ELF-1 (cell line): ENCODE results near the gene NIPAL3.

Experiments used
- DNase-seq: peaks from one replicate; pipeline ENCODE4 v3.0.0-alpha.2; 2016; ENCODE audit warnings: low read depth, low spot score

Gene NIPAL3

DNA sequence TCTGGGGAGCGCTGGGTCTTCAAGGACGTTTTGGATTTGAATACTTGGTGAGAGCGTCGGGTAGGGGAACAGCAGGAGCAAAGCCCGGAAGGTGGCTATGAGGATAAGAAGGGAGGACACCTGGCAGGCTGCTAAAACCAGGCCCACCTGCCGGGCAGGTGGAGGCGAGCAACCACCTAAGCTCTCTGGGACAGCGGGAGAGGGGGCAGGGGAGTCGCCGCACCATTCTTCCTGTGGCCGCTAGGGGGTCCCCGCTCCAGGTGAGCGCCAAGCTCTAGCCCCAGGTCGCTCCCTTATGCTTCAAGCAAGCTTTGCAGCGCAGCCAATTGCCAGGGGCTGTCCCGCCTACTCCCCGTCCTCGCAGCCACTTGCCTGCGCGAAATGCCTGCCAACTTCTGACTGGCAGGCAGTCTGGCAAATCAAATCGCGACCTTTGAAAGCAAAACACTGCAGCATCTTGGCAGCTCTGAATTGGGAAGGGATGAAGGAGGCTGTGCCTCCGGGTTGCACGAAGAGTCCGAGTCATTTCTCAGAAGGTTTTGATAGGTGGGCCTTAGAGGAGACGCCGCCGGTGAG is at the start of gene NIPAL3:
Gene NIPAL3, plus strand, starts transcription at position 469 of the 576 bp plus-strand sequence. CDS start 3,746 bp downstream, outside the sequence.
- DNase-seq: peak; percentile 99

DNA sequence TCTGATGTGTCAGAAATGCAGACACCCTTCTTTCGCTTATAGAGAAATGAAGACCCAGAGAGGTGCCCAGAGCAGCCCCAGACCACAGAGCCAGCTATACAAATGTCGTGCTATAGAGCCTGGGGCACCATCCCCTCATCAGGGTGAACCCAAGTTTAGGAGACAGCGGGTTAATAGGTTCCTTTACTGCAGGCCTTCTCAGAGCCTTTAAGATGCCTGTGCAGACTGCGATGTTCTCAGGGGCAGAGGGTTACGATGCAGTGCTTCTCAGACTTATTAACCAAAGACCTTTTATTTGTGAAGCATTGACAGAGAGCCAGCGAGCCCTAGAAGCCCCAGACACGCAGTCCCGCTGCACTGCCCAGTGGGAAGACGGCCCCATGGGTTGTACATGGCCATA is 48.9 kb upstream of the NIPAL3 start:
- no peak for DNase-seq

DNA sequence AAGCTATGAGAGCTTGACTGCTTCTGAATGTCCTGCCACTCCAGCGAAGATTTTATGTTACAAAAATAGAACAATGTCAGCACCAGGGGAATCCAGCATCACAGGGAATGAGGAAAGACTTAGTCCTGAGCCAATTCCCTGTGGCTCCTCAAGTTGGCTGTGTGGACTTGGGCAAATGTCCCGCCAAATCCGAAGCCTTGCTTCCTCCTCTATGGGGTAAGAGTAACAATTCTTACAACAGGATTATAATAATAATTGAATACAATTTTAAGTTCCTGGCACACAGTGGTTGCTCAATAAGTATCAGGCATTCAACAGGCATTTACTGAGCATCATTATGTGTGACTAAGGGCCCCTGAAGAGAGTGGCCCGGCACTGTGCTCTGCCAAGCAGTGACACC is 46.4 kb upstream of the NIPAL3 start:
- no peak for DNase-seq

DNA sequence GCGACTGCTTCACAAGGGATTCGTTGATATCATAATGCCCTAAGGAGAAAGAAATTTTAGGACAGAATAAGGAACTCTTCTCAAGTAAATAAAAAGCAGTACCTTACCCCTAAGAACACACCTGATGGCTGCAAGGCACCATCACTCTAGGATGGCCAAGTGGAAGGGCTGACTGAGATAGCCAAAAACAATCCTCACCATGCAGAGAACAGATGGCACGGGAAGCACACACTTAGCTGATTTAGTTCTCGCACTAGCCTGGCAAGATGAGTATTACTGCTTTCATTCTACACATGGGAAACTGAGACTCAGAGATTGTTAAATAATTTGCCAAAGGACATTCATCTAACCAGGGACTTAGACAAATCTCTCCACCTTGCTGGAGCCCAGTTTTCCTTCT is 45.8 kb upstream of the NIPAL3 start:
- no peak for DNase-seq

DNA sequence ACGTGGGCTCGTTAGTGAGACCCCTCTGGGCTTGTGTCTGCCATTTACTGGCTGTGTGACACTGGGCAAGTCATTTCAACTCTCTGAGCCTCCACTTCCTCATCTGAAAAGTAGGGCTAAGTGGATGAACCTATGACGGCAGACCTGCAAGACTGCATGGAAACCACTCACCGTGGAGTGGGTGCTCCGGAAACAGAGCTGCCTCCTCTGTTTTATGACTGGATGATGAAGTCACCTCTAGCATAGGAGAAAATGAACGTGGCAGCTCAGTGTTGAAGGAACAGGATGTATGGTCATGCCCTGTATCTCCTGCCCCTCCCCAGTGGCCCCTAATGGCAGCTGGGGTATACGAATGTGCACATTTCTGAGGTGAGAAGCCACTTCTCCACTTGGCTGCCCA is 42.6 kb upstream of the NIPAL3 start:
- DNase-seq: no peak

DNA sequence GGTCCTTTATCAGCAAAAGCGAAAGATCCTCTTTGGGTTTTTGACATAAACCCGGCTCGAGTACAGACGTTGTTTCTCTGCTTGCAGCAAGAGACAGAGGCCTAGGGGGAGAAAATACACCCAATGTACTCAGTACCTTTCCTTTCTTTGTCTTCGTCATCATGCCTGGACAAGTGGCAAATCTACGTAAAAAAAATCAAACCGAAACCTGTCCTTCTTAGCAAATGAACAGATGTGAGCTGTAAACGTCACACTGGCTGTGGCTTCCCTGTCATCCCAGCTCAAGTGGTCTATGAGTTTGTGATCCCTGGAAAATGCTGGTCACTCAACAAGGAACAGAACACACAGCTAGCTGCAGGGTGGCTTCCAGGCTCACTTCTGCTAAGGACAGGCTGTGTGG is 41.9 kb upstream of the NIPAL3 start:
- DNase-seq: no peak

DNA sequence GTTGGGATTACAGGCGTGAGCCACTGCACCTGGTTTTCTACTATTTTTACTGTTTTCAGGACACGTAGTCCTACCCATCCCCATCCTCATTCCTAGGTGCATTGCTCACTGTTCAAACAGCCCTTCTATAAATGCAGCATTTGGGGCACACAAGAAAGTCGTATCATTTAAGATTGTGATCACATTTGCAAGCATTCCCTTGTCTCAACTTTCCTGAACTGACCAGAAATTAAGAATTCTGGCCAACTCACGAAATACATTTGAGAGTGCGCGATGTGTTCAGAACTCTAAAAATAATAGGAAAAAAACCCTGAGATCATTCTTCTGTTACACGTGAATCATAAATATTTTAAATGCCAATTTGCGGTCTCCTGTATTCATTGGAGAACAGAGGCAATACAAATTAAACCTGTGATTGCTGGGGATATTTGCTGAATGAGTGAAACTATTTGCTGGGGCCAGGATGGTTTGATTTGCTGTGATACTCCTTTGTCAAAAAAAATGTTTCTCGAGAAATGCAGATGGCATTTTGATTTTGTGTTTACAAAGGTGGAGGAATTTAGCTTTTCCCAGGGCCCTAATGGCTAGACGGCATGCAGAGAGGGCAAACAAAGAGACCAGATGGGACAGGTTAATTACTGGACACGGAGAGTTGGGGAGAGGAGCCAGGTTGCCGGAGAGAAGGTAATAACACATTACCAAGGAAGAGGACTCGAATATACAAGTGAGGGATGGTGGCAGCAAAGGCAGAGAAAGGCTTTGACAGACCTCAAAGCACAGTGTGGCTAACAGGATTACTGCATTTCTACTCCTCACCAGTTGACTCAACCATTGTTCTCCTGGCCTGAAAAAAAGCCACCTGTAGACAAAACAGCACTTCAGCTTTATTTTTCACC is 40.5 kb upstream of the NIPAL3 start:
- DNase-seq: peak; percentile 58

DNA sequence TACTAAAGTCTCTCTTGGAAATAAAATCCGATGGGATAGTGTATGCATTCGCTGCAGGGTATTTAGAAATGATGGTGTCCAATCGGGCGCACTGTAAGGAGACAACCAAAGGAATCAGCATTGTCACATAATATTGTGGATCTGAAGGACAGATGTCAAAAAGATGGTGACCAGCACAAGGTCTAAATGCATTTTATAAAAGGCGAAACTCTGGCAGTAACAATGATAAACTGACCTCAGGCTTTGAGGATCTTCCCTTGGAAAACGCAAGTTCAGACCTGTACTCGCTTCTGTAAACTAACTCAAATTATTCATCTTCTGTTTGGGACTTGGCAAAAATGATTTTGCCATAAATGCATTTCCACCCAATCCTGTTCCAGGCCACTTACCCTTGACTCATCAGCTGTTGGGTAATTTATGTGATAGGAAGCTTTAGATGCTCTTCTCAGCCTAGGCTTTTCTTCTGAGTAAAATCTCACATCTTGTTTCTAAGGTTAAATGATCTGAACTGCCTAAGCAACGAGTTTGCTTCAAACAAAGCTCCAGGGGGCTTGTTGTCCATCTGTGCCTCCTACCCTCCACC is 35.8 kb upstream of the NIPAL3 start:
- no peak for DNase-seq

DNA sequence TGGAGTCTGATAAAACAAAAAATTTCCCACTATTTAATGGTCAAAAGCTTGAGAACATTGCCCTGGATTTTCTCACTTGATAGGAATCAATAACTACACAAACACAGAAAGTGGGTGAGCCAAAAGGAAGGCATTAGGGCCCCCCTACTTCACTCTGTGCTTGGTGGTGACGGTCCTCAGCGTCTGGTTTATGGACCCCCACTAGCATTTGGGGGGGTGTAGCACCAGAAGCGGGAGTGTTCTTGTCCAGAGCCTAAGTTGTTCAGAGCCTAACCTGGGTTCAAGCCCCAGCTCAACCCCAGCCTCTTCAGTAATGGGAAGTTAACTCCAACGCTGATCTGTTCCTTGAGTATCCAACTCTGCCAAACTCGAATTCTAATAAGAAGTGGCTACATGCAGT is 35.1 kb upstream of the NIPAL3 start:
- DNase-seq: no peak

DNA sequence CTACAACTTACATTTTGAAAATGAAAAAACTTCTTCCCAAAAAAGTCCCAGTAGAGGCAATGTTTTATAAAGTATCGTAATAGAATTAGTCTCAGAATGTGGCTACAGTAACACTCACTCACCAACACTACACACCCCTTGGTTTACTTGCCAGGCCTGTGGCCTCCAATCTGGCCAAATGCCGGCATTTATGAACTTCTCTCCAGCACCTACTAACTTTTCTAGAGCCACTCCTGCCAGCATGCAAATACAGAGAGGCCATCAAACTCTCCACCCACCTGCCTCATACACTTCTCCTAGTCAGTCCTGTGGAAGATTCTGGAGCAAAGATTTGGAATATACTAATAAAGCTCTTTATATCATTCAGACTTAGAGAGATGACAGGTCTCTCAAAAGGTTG is 34.3 kb upstream of the NIPAL3 start:
- no peak for DNase-seq

DNA sequence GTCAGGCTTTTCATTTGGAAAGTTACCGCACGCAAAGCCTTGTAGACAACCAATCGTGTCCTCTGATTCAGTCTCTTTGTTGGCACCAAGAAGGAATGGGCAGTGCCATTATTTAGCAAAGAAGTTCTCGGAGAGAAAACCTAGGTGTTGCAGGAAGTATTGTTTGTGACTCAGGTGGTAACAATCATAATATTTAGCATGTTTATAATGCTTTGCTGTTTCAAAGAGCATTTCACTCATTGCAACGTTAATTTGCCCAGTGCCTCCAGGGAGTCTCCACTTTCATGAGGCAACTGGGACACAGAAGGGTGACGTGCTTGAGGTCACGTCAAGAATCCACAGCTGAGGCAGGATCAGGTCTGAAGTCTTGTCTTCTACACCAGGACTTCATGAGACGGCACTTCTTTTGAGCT is 33.4 kb upstream of the NIPAL3 start:
- no peak for DNase-seq

DNA sequence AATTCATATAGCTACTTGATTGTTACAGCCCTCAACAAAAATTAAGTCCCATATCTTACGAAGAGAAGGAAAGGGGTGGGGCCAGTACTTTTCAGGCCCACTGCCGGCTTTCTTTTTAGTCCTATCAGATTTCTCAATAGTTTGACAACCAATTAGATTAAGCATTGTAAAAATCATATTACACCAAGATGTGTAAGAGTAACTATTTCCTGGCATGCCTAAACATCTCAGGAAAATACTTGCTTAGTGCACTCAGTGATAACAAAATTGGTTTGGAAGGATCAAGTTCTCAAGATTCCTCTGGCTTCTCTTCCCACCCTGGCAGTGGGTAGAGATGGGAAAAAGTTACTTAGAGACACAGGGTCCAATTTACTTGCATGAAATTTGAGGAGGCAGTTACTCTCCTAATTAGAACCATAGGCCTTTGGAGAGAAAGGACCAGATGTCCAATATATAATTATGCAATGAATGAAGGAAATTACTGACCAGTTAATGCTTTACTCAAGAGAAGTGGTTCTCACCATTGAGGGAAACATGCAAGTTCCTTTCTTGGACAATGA is 32.1 kb upstream of the NIPAL3 start:
- DNase-seq: no peak

DNA sequence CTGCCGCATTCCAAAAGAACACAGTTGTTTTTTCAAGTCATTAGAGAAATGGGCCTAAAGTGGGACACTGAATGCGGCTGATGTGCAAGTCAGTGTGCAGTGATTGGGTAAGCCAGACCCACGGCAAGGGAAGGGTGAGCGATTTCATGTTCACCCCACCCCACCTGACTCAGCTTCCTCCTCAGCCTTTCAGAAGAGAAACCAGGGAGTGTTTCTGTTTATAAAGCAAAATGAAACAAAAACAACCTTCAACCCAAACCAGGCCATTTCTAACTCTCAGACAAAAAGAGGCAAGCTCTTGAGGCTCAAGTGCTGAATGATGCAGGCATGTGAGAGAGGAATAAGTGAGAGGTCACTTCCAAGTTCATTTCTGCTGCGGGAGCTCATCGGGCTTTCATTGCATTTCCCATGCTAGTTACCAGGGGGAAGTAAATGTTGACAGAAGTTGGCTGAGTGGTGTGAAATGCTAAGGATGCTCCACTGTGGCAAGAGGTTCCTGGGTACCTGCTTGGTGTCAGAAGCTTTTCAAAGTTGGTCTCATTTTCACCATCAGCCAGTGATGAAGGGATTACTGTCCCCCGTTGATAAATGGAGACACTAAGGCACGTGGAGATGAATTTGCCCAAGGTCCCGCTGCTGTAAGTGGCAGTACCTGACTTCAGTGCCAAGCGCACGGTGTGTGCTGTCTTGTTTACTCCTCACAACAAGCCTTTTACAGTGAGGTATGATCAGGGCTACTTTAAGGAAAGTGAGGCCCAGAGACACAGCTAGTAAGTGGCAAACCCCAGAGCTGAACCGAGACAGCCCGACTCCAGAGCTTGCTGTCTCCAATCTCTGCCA is 31.1 kb upstream of the NIPAL3 start:
- DNase-seq: no peak

DNA sequence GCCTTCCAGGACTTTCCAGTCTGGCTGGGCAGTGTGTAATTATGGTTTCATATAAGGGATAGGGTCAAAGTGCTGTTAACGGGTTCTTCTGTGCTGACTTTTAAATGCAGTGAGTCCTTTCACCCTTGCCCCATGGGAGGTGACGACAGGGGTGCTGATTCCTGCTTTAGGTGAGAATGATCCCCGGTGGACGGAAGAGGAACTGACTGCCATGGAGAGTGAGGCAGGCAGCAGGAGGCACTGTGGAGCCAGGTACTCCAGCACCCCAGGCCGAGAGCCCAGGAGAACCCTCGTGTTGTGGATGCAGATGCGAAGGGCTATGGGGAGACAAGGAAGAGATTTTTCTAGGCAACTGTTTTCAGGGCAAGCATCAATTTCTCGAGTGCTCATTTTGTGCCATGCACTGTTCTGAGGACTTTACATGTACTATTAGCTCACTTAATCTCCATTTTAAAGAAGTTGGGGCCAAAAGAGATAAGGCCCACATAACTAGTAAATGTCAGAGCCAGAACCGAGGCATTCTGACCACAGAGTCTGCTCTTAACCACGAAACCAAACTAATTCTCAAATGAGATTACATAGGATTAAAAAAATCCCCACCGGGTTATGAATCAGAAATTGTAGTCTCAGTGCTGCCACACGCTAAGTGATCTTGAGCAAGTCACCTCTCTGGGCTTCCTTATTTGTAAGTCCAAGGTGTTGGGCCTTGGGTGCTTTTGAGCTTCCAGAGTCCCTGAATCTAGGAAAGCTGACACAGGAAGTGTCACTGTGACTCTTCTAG is 30.3 kb upstream of the NIPAL3 start:
- DNase-seq: peak; percentile 53

DNA sequence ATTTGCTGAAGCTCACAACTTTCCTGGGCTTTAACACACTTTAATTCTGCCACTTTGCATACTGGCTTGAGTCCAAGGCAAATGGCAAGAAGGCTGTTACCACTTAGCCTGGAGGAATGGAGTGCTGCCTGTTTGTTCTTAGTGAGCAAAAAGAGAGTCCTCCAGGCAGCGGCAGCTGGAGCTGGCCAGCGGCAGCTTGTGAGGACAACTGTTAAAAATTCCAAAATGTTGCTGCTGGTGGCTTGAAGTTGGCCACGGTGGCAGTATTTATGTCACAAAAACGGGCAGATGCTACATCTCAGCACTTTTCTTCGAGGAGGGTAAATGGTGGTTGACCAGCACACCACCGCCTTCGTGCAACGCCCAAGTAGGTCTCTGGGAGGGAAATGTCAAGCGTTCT is 29.4 kb upstream of the NIPAL3 start:
- peak; percentile 41 for DNase-seq

DNA sequence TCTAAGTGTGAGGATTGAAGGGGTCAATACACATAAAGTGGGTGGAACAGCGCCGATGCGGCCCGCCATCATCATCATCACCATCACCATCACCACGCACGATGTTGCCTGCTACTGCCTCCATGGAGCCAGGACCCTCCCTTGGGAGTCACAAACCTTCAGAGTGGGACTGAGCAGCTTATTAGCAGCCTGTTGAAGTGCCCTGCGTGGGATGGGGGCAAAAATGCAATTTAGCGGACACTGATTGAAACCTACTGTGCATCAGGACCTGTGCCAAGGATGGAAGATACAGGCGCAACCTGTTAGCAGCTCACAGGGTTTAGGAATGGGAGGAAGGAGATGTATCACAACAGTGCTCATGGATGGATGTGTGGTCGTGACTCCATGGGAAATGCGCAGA is 28.7 kb upstream of the NIPAL3 start:
- no peak for DNase-seq

DNA sequence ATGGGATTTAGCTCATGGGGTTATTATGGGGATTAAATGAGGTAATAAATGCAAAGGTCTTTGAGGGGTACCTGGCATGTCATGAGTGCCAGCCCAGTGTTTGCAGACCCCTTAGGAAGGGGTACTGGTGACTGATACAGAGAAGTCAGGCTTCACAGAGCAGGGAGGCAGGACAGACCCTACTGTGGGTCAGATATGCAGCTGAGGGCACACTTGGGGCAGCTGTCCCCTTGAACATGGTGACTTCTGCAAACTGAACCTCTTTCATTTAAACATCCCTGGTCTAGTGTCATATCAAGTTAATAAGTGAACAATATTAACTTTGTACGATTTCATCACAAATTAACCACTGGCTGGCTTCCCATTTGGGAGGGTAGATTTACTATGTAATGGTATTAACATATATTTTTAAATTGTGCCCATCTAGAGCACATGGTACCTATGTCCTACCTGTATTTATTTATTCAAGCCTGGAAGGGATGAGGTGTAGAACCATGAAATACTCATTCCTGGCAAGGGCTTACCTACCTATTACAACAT is 27.9 kb upstream of the NIPAL3 start:
- DNase-seq: no peak

DNA sequence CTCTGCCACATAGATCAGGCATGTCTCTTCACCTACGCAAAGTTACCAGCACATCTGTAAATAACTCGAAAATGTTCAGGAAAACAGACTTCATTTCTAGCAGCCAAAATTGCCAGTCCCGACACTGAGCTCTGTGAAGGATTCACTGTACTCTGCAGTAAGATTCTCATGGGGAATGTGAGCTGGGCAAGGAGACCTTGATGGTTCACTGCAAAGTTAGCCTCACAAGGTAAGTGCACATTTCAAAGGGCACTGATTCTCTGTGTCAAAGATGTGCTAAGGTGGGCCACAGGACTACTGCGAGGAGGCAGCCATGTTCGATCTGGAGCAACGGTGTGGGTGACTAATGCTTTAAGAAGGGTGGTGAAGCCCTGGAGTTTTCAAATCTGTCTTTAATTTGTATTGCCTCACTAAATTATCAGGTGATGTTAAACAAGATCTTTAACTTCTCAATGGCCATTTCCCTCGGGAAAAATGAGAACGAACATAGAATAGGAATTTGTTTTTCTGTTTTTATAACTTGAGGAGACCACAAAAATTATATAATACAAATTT is 27.2 kb upstream of the NIPAL3 start:
- no peak for DNase-seq

DNA sequence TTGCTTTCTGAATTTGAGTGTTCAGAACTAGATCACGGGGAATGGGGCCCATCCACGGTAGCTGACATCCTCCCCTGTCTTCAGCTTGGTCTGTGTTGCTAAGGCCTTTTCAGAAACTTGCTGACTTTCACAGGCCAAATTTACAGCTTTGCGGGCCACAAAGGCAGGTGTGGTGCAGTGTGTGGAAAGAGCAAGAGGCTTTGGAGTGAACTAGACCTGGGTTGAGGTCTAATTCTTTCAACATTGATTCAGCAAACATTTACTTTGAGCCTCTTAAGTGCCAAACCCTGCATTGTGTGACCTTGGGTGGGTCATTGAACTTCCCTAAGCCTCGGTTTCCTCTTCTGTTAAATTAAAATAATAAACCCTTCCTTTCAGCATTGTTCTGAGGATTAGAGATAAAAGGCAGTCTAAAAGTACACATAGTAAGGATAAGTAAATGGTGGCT is 26.3 kb upstream of the NIPAL3 start:
- no peak for DNase-seq
